ENCODE measurements around the gene TUBE1.

TUBE1 gene

DNA sequence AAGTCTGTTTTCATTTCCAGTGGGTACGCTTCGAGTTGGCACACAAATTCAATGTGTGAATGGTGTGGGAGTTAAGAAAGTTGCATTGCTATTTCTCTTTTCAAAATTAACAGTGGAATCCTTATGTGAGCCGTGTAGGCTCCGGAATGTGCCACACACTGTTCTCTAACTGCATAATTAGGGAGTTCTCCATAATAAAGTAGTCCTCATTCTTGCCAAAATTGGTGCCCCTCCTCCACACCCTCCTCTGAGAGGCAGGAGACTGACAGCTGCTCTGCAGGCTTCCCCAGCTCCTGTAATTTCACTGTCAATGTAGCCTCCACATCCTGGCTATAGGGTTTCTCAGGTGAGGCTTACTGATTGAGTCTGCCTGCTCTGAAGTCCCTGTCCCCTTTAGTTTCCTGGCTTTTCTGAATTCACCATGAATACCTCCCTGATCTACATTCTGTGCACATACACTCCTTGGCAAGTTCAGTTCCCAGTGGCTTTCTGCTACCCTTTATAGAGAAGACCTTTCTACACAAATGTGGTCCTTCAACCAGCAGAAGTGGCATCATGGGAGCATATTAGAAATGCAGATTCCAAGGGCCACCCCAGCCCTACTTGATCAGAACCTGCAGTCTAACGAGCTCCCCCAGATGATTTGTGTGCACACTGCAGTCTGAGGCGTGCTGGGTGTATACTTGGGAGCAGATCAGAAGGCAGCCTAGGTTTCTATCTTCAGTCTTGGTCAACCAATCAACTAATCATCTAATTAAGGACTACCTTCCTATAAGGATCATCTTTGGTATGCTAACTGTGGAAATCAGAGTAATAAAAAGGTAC, 53.3 kb downstream of the TUBE1 start:
- DNase-seq: peak; percentile 4

DNA sequence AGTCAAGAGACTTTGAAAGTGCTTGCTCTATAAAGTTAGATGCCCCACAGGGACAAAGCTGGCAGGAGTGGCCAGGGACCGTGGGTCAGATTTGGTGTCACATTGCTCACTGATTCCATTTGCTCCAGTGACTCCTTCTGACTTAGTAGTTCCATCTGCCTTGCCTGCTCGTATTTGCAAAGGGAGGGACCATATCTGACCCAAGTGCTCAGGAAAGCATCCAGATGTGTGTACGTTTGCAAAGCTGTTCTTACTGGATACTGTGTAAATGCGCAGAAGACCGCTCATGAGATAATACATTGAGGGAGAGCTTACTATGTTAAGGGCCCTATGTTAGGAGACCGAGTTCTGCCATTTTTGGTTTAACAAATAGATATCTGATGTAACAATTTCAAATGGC, 54.6 kb downstream of the TUBE1 start:
- DNase-seq: no peak

- DNase-seq: no peak
Measured at GRCh38 chr6:112031960-112032359, 55.3 kb downstream of the TUBE1 start.

DNA sequence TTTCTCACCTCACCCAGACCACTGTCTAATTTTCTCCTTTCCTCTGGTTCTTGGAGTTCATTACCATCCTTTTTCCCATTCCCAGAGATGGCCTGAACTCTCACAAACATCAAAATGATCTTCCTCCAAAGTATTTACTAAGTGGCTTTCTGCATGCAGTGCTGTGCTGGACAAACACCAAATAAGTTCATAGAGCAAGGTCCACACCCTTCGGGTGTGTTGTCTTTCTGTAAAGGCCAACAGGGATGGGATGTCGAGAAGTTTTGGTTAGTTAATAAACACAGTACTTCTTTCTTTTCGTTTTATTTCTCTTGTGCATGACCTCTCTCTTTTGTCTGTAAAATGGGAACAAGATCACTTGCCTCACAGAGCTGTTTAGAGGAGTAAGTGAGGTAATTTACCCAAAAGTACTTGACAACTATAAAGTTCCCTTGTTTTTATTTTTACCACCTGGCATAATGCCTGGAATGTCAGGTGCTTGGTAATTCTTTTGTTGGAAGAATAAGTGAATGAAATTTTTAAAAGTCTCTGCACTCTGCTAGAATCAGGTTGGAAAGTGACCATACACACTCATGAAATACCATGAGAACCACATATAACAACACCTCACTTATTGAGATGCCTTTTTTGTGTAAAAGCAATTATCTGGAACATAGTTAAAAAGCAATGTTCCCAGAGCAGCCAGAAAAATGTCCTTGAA, 56.2 kb downstream of the TUBE1 start:
- no peak for DNase-seq

- DNase-seq: no peak
Measured at GRCh38 chr6:112030206-112030960, 56.9 kb downstream of the TUBE1 start.

DNA sequence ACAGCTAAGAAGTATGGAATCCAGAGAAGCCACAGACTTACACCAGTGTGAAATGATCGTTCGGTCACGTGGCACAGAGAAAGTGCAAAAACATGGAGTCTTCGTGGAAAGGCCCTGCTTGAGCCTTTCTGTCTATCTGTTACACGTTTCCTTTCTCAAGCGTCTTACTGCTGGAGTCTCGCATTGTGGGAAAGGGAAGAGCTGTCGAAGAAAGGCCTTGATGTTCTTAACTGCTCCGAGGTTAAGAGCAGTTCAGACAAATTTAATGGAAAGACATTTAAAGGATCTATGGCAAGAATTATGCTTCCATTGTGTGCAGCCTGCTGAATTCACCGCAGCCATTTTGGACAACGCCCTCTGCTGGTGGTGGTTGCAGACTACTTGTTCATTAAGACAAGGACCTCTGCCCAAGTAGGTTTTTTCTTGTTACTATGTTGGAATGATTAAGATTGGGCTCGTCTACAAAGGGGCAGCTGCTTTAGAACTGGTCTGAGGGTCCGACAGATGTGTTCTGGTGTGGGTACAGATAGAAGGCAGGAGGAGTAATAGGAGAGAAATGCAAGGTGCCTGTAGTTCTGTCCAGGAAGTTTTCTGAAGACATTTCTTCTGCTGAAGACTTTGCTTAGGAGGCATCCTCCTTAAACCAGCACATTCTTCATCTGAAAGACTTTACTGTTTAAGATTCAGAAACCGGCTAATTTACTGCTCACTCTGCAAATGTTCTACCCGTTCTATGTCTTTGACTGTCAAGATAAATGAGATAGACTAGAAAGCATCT, 58.0 kb downstream of the TUBE1 start:
- peak; percentile 81 for DNase-seq

GRCh38 chr6:112027942-112028674, 59.2 kb downstream of the TUBE1 start:
- peak; percentile 79 for DNase-seq

GRCh38 chr6:112026933-112027332, 60.3 kb downstream of the TUBE1 start:
- DNase-seq: no peak

DNA sequence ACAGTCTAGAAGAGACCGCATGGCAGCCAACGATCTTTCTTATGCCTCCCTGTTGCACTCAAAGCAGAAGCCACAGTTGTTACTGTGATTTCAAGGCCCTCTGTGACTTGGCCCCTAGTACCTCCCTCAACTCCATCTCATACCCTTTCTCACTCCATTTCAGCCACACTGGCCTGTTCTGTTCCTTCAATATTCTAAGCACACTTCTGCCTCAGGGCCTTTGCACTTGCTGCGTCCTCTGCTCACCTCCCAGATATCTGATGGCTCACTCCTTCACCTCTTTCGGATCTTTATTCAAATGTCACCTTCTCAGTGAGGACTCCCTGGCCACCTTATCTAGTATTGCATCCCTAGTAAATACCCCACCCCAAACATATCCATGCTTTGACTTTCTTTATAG, 62.8 kb downstream of the TUBE1 start:
- DNase-seq: no peak

DNA sequence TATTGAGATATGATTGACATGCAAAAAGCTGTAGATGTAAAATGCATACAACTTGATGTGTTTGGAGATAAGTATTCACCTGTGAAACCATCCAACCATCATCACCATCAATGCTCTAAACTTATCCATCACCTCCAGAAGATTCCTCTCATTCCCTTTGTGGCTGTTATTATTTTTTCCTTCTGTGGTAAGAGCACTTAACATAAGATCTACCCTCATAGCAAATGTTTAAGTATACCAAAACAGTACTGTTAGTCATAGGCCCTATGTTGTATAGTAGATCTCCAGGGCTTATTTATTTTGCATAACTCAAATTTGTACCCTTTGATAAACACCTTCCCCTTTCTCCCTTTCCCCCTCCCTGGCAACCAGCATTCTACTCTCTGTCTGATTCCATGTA, 64.5 kb downstream of the TUBE1 start:
- no peak for DNase-seq

GRCh38 chr6:112021691-112022310, 65.5 kb downstream of the TUBE1 start:
- DNase-seq: no peak
